GM18499 (cell line): ENCODE data around the gene ATE1.

Experiments
- ATAC-seq: cut with Tn5 transposase; IDR thresholded peaks from one replicate; pipeline ENCODE4 v1.9.1; 2021; ENCODE audit warnings: moderate number of reproducible peaks; ENCODE audit not compliant: insufficient read depth, unreplicated experiment

Gene ATE1

DNA sequence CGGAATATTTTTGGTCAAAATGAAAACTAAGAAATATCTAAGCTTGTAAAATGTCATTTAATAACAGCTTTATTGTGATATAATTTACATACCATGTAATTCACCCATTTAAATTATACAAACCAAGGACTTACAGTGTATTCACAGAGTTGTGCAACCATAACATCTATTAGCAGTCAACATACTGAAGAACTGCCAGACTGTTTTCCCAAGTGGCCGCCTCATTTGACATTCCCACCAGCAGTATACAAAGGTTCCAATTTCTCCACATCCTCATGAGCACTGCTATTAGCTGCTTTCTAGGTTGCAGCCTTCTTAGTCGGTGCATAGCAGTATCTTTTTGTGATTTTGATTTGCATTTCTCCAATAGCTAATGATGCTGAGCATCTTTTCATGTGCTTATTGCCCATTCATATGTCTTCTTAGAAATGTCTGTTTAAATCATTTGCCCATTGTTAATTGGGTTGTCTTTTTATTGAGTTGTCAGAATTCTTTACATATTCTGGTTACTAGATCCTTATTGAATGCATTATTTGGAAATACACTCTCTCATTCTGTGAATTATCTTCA lies 176.6 kb downstream of the ATE1 start:
- no peak for ATAC-seq

- ATAC-seq, result no peak
Observed at GRCh38 chr10:121747163-121747775, 180.6 kb downstream of the ATE1 start.

- ATAC-seq, result no peak
Observed at GRCh38 chr10:121741248-121741792, 186.5 kb downstream of the ATE1 start.

DNA sequence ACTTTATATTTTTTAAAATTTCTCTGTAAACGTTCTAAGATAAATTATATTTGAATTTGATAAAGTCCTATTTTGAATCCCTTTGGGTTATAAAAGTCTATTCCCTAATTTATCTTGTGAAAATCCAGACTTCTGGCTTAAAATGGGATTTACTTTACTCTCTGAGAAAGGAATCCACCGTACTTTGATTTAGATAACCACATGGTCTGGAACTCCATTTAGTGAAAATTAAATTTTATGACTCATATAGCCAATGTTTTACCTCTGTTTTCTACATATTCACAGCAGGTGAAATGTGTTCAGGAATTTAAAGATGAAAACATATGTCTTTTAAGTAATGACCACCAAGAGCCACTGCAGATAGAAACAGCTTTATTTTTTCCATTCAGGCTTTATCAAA lies 187.8 kb downstream of the ATE1 start:
- ATAC-seq, result no peak

- ATAC-seq, result no peak
Observed at GRCh38 chr10:121739114-121739513, 188.7 kb downstream of the ATE1 start.

DNA sequence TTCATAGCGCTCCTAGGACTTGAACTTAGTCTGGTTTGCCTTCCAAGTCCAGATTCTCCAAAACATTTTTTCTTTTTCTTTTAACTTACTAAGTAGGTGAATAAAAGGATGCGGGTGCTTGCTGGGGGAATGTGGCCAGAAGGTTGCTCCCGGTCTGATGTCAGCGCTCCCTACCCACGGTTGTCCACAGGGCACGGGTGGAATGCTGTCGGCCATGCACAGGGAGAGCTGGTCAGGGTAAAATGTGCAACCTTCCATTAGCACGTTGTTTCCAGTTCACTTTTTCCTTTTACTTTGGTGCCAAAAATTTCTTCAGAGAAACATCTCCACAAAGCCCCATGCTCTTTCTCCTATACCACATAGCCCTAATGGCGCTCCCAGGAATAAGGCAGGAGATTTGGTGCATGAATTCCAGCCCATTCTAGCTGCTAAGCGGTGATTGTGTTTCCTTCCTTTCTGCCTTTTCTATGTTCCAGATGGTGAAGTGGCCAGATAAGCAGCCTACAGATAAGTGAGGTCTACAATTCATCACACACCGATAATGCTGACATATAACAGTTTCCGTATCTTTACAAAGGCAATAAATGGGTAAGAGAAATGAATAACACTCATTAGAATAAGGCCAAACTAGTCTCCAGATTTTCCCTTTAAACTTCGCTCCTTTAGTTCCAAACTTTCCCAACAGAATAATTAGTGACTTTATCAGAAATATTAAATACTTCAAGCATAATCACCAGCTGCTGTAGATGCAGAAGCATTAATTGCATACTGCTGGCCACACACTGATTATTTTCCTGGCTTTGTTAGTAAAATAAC lies 191.3 kb downstream of the ATE1 start:
- ATAC-seq, result no peak

DNA sequence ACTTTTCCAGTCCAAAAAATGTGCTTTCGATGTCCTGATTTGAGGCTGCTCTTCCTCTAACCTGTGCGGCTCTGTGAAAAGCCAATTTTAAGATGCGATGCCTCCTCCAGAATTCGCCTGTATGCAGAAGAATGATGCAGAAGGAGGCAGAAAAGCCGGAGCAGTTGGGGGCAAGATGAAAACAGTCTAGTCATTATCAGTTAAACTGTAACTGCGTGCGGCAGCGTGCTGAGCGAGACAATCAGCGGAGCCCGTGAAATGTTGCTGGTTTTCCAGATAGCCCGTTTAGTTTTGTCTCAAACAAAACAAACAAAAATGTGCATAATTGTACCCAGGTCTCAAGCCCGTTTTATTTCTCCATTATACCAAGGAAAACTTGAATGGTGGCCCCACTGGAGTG lies 192.6 kb downstream of the ATE1 start:
- ATAC-seq, result no peak

DNA sequence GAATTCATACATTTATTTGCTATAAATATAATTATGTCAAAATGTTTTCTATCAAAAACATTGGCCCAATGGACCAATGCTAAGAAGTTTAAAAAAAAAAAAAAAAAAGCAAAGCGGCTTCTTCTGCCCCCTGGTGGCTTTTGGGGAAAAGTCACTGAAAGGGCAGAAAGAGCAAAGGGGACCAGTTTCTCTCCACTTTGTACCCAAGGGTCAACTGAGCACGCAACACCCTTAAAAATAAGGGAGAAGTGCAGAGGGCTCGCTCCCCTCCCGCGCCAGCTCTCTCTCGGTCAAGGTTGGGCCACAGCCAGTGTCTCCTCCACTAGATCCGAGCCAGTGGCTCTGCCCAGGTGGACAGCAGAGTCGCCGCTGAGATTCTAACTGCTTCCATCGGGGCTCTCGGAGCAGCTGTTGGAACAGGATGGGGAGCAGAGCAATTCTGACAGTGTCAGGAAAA lies 193.2 kb downstream of the ATE1 start:
- ATAC-seq, result no peak

- no peak for ATAC-seq
Observed at GRCh38 chr10:121732656-121733445, 195.0 kb downstream of the ATE1 start.

DNA sequence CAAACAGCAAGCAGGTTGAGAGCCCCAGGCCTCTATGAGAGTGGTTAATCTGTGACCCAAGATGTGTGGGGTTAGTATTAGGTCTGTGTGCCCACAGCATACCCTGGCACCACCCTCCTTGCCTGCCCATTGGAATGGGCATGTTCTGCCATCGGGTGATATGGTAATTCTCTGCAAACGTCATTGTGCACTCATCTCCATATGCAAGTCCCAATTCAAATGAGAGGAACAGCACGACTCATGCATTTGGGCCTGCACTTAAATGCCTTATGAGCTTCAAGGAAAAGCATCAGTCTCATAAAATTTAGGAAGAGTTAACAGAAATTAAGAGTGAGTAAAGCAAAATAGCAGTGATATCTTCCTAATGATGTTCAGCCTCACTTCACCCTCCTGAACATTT lies 195.7 kb downstream of the ATE1 start:
- no peak for ATAC-seq

DNA sequence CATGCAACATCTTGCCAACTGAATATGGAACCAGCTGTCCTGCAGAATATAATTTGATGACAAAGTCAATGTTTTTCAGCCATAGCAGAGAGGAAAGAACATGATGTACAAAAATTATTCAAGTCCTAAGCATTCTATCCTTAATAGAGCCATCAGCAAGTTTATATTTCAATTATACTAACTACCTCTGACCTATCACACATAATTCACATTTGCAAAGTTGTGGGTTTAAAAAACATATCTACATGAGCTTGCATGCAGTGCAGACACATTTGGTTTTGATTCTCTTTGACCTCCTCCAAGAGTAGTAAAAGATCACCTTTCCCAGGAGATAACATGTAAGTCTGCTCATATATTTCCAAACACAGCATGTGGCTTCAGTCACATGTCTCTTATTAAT lies 203.5 kb downstream of the ATE1 start:
- no peak for ATAC-seq

GRCh38 chr10:121722665-121723064 lies 205.2 kb downstream of the ATE1 start:
- no peak for ATAC-seq

- ATAC-seq, result no peak
Observed at GRCh38 chr10:121721257-121721656, 206.6 kb downstream of the ATE1 start.

DNA sequence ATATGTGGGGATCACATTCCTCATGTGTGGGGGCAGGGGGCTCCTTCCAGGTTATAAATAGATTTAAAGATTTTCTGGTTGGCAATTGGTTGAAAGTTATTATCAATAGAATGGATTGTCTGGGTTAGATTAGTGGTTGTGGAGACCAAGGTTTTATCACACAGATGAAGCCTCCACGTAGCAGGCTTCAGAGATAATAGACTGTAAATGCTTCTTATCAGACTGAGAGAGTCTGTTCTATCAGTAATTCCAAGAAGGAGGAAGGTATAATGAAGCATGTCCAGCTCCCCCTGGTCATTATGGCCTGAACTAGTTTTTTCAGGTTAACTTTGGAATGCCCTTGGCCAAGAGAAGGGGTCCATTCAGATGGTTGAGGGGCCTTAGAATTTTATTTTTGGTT lies 211.9 kb downstream of the ATE1 start:
- no peak for ATAC-seq

- ATAC-seq, result no peak
Observed at GRCh38 chr10:121715076-121715475, 212.8 kb downstream of the ATE1 start.

DNA sequence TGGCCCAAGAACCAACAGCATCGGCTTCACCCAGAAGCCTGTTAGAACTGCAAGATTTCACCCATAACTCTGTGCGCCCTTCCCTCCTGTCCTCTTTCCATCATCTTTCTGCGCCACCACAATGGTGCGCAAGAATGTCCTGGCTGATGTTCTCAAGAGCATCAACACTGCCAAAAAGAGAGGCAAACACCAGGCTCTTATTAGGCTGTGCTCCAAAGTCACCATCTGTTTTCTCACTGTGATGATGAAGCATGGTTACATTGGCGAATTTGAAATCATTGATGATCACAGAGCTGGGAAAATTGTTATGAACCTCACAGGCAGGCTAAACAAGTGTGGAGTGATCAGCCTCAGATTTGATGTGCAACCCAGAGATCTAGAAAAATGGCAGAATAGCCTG lies 214.3 kb downstream of the ATE1 start:
- no peak for ATAC-seq

DNA sequence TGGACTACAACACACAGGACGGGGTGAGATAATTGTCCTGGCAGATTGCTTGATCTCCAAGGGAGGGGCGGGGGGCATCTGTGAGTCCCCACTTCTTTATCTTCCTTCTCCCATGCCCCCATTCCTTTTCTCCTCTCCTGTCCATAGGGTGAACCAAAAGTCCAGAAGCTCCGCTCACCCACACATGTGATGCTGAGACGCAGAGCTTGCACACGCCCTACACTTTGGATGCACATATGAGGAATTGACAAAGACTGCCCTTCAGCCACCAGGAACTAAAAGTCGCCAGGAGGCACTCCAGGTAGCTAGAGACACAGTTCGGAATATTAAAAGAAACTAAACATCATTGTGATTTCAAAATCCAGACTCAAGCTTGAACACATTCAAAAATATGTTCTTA lies 216.9 kb downstream of the ATE1 start:
- ATAC-seq, result no peak

GRCh38 chr10:121710207-121710606 lies 217.6 kb downstream of the ATE1 start:
- ATAC-seq, result no peak

DNA sequence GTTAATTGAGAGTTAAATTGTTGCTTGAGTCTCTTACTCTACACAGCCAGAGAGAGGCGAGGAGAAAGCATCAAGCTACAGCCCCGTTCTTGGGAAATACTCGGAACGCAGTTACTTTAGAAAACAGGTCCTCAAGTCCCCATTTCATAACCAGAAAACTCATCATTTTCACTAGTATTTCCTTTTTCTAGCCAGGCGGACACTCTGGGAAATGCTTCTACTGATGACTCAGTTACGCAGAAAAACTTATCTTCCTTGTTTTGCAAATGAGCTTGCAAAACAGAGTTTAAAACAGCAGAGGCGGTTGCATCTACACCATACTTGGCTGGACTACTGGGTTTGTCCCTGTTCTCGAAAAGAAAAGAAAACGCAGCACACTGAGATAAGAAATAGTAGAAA lies 218.2 kb downstream of the ATE1 start:
- ATAC-seq, result no peak
